Dermis lymphatic vessel endothelial cell (primary cell): ENCODE data around the gene SLC4A1AP. TPM values are rescaled to one million over a fixed set of nuclear protein-coding genes. Genes with fewer than 3 reads are reported as not detected.

ENCODE experiments used
- total RNA-seq: library from RNA; depleted of rRNA; stranded (reverse); fragments of >200 nt; gene quantifications from 2 replicates; pipeline ENCODE4 v1.2.1, GENCODE V29; 2014

SLC4A1AP gene, protein sequence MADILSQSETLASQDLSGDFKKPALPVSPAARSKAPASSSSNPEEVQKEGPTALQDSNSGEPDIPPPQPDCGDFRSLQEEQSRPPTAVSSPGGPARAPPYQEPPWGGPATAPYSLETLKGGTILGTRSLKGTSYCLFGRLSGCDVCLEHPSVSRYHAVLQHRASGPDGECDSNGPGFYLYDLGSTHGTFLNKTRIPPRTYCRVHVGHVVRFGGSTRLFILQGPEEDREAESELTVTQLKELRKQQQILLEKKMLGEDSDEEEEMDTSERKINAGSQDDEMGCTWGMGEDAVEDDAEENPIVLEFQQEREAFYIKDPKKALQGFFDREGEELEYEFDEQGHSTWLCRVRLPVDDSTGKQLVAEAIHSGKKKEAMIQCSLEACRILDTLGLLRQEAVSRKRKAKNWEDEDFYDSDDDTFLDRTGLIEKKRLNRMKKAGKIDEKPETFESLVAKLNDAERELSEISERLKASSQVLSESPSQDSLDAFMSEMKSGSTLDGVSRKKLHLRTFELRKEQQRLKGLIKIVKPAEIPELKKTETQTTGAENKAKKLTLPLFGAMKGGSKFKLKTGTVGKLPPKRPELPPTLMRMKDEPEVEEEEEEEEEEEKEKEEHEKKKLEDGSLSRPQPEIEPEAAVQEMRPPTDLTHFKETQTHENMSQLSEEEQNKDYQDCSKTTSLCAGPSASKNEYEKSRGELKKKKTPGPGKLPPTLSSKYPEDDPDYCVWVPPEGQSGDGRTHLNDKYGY
- total RNA-seq = 14.2 and 18.4 TPM in 2 replicates

DNA sequence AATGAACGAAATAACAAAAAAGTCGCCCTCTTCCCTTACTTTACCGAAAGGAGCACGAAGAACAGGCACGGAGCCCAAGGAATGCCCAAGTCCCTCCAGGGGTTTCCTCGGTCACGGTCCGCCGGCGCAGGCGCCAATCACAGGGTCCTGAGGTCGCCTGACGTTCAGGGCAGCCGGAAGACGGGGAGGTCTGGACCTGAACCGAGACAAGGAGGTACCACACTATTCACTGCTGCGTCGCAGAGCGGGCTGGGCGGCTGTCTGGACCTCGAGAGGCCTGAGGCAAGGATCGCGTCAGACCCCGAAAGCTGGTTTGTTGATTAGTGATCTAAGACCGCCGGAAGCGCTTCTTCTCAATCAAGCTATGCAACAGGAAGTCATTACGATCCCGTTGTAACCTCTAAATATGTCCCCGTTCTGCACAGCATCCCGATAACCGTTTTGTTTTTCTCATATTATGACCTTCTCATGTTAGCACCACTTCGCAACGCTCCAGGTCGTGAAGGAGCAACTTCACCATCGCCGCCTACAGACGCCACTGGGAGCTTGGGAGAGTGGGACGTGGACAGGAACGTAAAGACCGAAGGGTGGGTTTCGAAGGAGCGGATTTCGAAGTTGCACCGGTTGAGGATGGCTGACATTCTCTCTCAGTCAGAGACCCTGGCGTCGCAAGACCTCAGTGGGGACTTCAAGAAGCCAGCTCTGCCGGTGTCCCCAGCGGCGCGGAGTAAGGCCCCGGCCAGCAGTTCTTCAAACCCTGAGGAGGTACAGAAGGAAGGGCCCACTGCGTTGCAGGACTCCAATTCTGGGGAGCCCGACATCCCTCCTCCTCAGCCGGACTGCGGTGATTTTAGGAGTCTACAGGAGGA, at the start of gene SLC4A1AP, which contains the start of gene SUPT7L:
Gene SLC4A1AP (plus strand): TSS at position 605 of the 869 bp plus-strand sequence. CDS start 26 bp downstream, at position 631.
Gene SUPT7L (minus strand): TSS at position 330 of the 869 bp plus-strand sequence. CDS start 1,422 bp downstream, outside the sequence.

DNA sequence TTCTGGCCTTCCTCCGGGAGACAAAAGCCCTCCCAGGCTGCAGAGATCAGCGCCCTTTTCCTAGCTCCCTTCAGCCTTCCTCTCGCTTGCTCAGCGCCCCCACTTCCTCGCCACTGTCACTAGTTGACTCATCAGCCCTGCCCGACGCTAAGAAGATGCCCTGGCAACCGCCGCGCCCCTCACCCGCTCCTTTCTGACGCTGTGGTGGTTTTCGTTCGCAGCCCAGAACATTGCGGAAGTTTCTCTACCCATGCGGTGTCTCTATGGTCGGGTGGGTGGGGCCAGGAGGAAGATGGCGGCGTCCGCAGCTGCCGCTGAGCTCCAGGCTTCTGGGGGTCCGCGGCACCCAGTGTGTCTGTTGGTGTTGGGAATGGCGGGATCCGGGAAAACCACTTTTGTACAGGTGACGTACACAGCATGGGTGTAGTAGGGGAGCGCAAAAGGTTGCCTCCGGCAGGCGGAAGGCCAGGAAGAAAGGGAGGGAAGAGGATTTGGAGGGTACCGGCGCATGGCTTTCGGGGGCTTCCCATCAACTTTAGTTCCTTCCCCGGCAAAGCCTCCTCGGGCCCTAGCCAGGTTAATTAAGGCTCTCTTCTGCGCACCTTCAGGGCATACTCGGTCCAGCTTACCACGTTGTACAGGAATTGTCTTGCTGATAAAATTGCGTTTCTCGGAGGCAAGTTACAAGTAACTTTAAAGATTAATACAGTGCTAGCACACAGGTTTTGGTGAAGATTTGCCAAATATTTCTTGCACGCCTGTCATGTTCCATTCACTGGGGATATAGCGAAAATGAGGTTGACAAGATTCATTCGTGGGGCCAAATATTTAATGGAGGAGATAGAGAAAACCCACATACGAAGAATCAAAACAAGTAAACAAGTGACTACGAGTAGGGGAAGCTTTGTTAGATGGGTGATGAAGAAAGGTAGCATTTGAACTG, 34.7 kb upstream of the SLC4A1AP start, which contains the start of the genes CCDC121 and GPN1:
Gene CCDC121 (minus strand): TSS at position 246 of the 943 bp plus-strand sequence. CDS start 1,213 bp downstream, outside the sequence.
Gene GPN1 (plus strand): TSS at position 284 of the 943 bp plus-strand sequence. CDS start 9 bp downstream, at position 293.

Other genes starting within 250 kb of the SLC4A1AP start
- 94.3 and 108 TPM in 2 replicates for gene NRBP1, start 235.3 kb upstream of the SLC4A1AP start, total RNA-seq
- gene KRTCAP3, start 221.5 kb upstream of the SLC4A1AP start, total RNA-seq = not detected in 2 replicates
- gene IFT172, start 174.1 kb upstream of the SLC4A1AP start, total RNA-seq = 10.5 and 14.3 TPM in 2 replicates
- gene FNDC4, start 168.7 kb upstream of the SLC4A1AP start, total RNA-seq = 8.3 and 9.5 TPM in 2 replicates
- gene GCKR, start 167.1 kb upstream of the SLC4A1AP start, total RNA-seq = not detected in 2 replicates
- gene ZNF512, start 80.8 kb upstream of the SLC4A1AP start, total RNA-seq = 17.3 and 20.6 TPM in 2 replicates
- gene CCDC121, start 34.9 kb upstream of the SLC4A1AP start, total RNA-seq = 2.0 and 2.1 TPM in 2 replicates
- 29.6 and 37.8 TPM in 2 replicates for gene GPN1, start 34.8 kb upstream of the SLC4A1AP start, total RNA-seq
- 14.0 and 14.2 TPM in 2 replicates for gene SUPT7L, start 275 bp upstream of the SLC4A1AP start, total RNA-seq
- 73.4 and 73.8 TPM in 2 replicates for gene MRPL33, start 107.8 kb downstream of the SLC4A1AP start, total RNA-seq
- 1.1 and 3.1 TPM in 2 replicates for gene RBKS, start 226.5 kb downstream of the SLC4A1AP start, total RNA-seq
- 13.1 and 23.6 TPM in 2 replicates for gene BABAM2, start 226.8 kb downstream of the SLC4A1AP start, total RNA-seq